H9 (cell line): ENCODE results near the gene USP26. TPM values are rescaled to one million over a fixed set of nuclear protein-coding genes. Genes with fewer than 3 reads are reported as not detected.

Source experiments
- DNase-seq: peaks from one replicate; pipeline ENCODE4 v3.0.0-alpha.2; 2017
- H2AFZ ChIP-seq: one replicate; pipeline ENCODE4 v1.6.1; 2013; ENCODE audit warnings: mild to moderate bottlenecking, low read length, control low read depth, moderate library complexity
- H2AK5ac ChIP-seq: 2 replicates; pipeline ENCODE4 v1.6.1; 2013; ENCODE audit warnings: low read length, control low read depth, mixed read lengths; ENCODE audit not compliant: insufficient read length
- H2BK120ac ChIP-seq: one replicate; pipeline ENCODE4 v1.6.1; 2013; ENCODE audit warnings: low read depth, mild to moderate bottlenecking, low read length, control low read depth, inconsistent platforms; ENCODE audit not compliant: poor library complexity, severe bottlenecking
- H2BK12ac ChIP-seq: 2 replicates; pipeline ENCODE4 v1.6.1; 2013; ENCODE audit warnings: low read length, control low read depth, mixed read lengths, low read depth; ENCODE audit not compliant: insufficient read length
- H2BK15ac ChIP-seq: 2 replicates; pipeline ENCODE4 v1.6.1; 2013; ENCODE audit warnings: low read depth, low read length, control low read depth
- H2BK20ac ChIP-seq: one replicate; pipeline ENCODE4 v1.6.1; 2013; ENCODE audit warnings: low read depth, mild to moderate bottlenecking, low read length, control low read depth, inconsistent platforms; ENCODE audit not compliant: poor library complexity, severe bottlenecking
- H2BK5ac ChIP-seq: 2 replicates; pipeline ENCODE4 v1.6.1; 2013; ENCODE audit warnings: low read length, control low read depth, mixed read lengths; ENCODE audit not compliant: insufficient read length
- H3K14ac ChIP-seq: 2 replicates; pipeline ENCODE4 v1.6.1; 2013; ENCODE audit warnings: low read length, control low read depth; ENCODE audit not compliant: insufficient read depth
- H3K18ac ChIP-seq: 2 replicates; pipeline ENCODE4 v1.6.1; 2013; ENCODE audit warnings: low read depth, mild to moderate bottlenecking, mixed read lengths, low read length, control low read depth; ENCODE audit not compliant: insufficient read length
- H3K23ac ChIP-seq: 2 replicates; pipeline ENCODE4 v1.6.1; 2013; ENCODE audit warnings: low read length, control low read depth, mixed read lengths, low read depth; ENCODE audit not compliant: insufficient read length
- H3K23me2 ChIP-seq: 2 replicates; pipeline ENCODE4 v1.6.1; 2013; ENCODE audit warnings: low read depth, mild to moderate bottlenecking, mixed read lengths, low read length, control low read depth; ENCODE audit not compliant: insufficient read length, poor library complexity, severe bottlenecking
- H3K27ac ChIP-seq: 2 replicates; pipeline ENCODE4 v1.5.1; 2013; ENCODE audit warnings: low read length, control low read depth, mixed read lengths, low read depth; ENCODE audit not compliant: insufficient read length
- H3K27me3 ChIP-seq: 2 replicates; pipeline ENCODE4 v1.6.1; 2013; ENCODE audit warnings: low read length, control low read depth, inconsistent platforms; ENCODE audit not compliant: insufficient read depth
- H3K4ac ChIP-seq: 2 replicates; pipeline ENCODE4 v1.6.1; 2013; ENCODE audit warnings: low read depth, mild to moderate bottlenecking, control low read depth, inconsistent platforms, low read length, moderate library complexity
- H3K4me1 ChIP-seq: 2 replicates; pipeline ENCODE4 v1.6.1; 2013; ENCODE audit warnings: low read length, control low read depth, inconsistent platforms; ENCODE audit not compliant: insufficient read depth
- H3K4me2 ChIP-seq: 2 replicates; pipeline ENCODE4 v1.6.1; 2013; ENCODE audit warnings: low read length, control low read depth, mixed read lengths; ENCODE audit not compliant: insufficient read length, insufficient read depth
- H3K56ac ChIP-seq: 2 replicates; pipeline ENCODE4 v1.6.1; 2013; ENCODE audit warnings: low read depth, mild to moderate bottlenecking, mixed read lengths, low read length, control low read depth; ENCODE audit not compliant: insufficient read length
- H3K79me1 ChIP-seq: 2 replicates; pipeline ENCODE4 v1.6.1; 2013; ENCODE audit warnings: low read depth, mild to moderate bottlenecking, moderate library complexity, low read length, control low read depth, inconsistent platforms; ENCODE audit not compliant: insufficient read depth, poor library complexity, severe bottlenecking
- H3K79me2 ChIP-seq: 2 replicates; pipeline ENCODE4 v1.6.1; 2013; ENCODE audit warnings: low read length, control low read depth, inconsistent platforms; ENCODE audit not compliant: insufficient read depth
- H3K9ac ChIP-seq: 2 replicates; pipeline ENCODE4 v1.6.1; 2013; ENCODE audit warnings: low read length, control low read depth, mixed read lengths; ENCODE audit not compliant: insufficient read length; ENCODE audit errors: extremely low read depth
- H3K9me3 ChIP-seq: one replicate; pipeline ENCODE4 v1.6.1; 2013; ENCODE audit warnings: low read depth, low read length, inconsistent platforms; ENCODE audit not compliant: control insufficient read depth
- H3T11ph ChIP-seq: one replicate; pipeline ENCODE4 v1.6.1; 2013; ENCODE audit warnings: mild to moderate bottlenecking, low read length, control low read depth, inconsistent platforms
- H4K20me1 ChIP-seq: one replicate; pipeline ENCODE4 v1.6.1; 2013; ENCODE audit not compliant: control insufficient read depth, insufficient read length, insufficient read depth
- H4K5ac ChIP-seq: 2 replicates; pipeline ENCODE4 v1.6.1; 2013; ENCODE audit warnings: low read depth, mild to moderate bottlenecking, mixed read lengths, low read length, control low read depth; ENCODE audit not compliant: insufficient read length
- H4K8ac ChIP-seq: replicated peaks from 2 replicates; pipeline ENCODE4 v1.6.1; 2013; ENCODE audit warnings: low read length, control low read depth, mixed read lengths, low read depth; ENCODE audit not compliant: insufficient read length
- H4K91ac ChIP-seq: 2 replicates; pipeline ENCODE4 v1.6.1; 2013; ENCODE audit warnings: low read depth, mild to moderate bottlenecking, moderate library complexity, mixed read lengths, low read length, control low read depth; ENCODE audit not compliant: insufficient read length
- H3K27ac Mint-ChIP-seq, 3 experiments: 2 replicates in 2 of 3; 3 replicates in 1 of 3; pipeline ENCODE4 v1.8.0; 2020 to 2021; ENCODE audit warnings: mixed read lengths in 3 of 3, mild to moderate bottlenecking in 1 of 3, moderate library complexity in 1 of 3
- H3K27me3 Mint-ChIP-seq: 2 replicates; pipeline ENCODE4 v1.8.0; 2021; ENCODE audit warnings: low read depth, mild to moderate bottlenecking, moderate library complexity, mixed read lengths
- H3K36me3 Mint-ChIP-seq, 3 experiments: 2 replicates in 2 of 3; 3 replicates in 1 of 3; pipeline ENCODE4 v1.8.0; 2020 to 2021; ENCODE audit warnings: low read depth in 3 of 3, mixed read lengths in 3 of 3; ENCODE audit not compliant: insufficient read depth in 1 of 3
- H3K4me1 Mint-ChIP-seq, 2 experiments: 2 replicates each; pipeline ENCODE4 v1.8.0; 2020; ENCODE audit warnings: mixed read lengths in 2 of 2
- H3K4me3 Mint-ChIP-seq, 2 experiments: 2 replicates in 1 of 2; 3 replicates in 1 of 2; pipeline ENCODE4 v1.8.0; 2020 to 2021; ENCODE audit warnings: mild to moderate bottlenecking in 2 of 2, mixed read lengths in 2 of 2, moderate library complexity in 1 of 2
- H3K9me3 Mint-ChIP-seq, 2 experiments: 2 replicates in 1 of 2; 3 replicates in 1 of 2; pipeline ENCODE4 v1.8.0; 2020; ENCODE audit warnings: mild to moderate bottlenecking in 2 of 2, mixed read lengths in 2 of 2, moderate library complexity in 1 of 2
- WGBS: extraction: QIAGEN DNeasy Blood & Tissue Kit; methylation state at CpG from one replicate; pipeline ENCODE4 v1.1.7; 2013; ENCODE audit warnings: missing lambda C conversion rate, low lambda C conversion rate, mixed read lengths; ENCODE audit not compliant: insufficient read length; ENCODE audit errors: extremely low coverage; 5-methylcytosine and 5-hydroxymethylcytosine counted together
- total RNA-seq: library from RNA; stranded (reverse); gene quantifications from 2 replicates; pipeline ENCODE4 v1.2.1, GENCODE V29; 2021
- TF ChIP-seq, protein P1 (sequence below): fragments of 200-600 bp; sonication (generic); conservative IDR thresholded peaks from 3 replicates; pipeline ENCODE4 v1.8.0; 2021; ENCODE audit warnings: antibody characterized with exemption, mild to moderate bottlenecking

USP26 gene
- total RNA-seq, 1 experiment from 2014 or later = not detected

DNA sequence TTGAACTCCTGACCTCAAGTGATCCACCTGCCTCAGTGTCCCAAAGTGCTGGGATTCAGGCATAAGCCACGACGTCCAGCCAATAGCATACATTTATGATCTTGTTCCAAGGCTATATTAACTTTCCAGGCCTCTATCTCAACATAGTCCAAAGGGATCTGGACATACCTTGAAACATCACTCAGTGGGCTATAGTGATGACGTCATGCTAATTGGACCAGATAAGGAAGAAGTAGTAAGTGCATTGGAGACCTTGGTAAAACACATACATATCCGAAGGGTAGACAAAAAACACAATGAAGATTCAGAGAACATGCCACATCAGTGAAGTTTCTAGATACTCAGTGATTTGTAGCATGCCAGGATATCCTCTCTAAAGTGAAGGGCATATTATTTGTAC is 37.4 kb upstream of the USP26 start:
- Histone ChIP-seq H4K91ac (no peak overlapping the region), H3K23ac (no peak overlapping the region), H3K4ac (no peak overlapping the region), H3K18ac (no peak overlapping the region), H4K20me1 (no peaks in the 10 kb centered on the region), H3K4me2 (no peak overlapping the region), H2AFZ (no peak overlapping the region), H2BK20ac (no peak overlapping the region), H4K8ac (no peak overlapping the region), H3K9ac (no peak overlapping the region), H2BK12ac (no peak overlapping the region), H3K79me1 (no peaks in the 10 kb centered on the region), H2BK5ac (no peak overlapping the region), H3K4me1 (no peaks in the 10 kb centered on the region), H3K14ac (no peak overlapping the region), H3T11ph (no peak overlapping the region), H4K5ac (no peak overlapping the region), H2BK120ac (no peak overlapping the region), H3K56ac (no peak overlapping the region), H3K79me2 (no peaks in the 10 kb centered on the region), H2BK15ac (no peak overlapping the region), H3K9me3 (no peaks in the 10 kb centered on the region), H3K27me3 (no peaks in the 10 kb centered on the region), H3K23me2 (no peaks in the 10 kb centered on the region), H3K27ac (no peak overlapping the region), H2AK5ac (no peak overlapping the region)
- no peaks in the 10 kb centered on the region for H3K27me3 Mint-ChIP-seq
- TF ChIP-seq, protein P1, sequence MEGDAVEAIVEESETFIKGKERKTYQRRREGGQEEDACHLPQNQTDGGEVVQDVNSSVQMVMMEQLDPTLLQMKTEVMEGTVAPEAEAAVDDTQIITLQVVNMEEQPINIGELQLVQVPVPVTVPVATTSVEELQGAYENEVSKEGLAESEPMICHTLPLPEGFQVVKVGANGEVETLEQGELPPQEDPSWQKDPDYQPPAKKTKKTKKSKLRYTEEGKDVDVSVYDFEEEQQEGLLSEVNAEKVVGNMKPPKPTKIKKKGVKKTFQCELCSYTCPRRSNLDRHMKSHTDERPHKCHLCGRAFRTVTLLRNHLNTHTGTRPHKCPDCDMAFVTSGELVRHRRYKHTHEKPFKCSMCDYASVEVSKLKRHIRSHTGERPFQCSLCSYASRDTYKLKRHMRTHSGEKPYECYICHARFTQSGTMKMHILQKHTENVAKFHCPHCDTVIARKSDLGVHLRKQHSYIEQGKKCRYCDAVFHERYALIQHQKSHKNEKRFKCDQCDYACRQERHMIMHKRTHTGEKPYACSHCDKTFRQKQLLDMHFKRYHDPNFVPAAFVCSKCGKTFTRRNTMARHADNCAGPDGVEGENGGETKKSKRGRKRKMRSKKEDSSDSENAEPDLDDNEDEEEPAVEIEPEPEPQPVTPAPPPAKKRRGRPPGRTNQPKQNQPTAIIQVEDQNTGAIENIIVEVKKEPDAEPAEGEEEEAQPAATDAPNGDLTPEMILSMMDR = no peak
- H3K4me1 Mint-ChIP-seq = peaks cover 3 to 4% of the 10 kb centered on the region in 2 experiments; a peak in 2 of 4 replicates
- no peak overlapping the region for H3K27ac Mint-ChIP-seq
- no CpG with 5 or more reads among the region's 4 CpGs for WGBS
- no peaks in the 10 kb centered on the region; a peak in 1 of 7 replicates for H3K36me3 Mint-ChIP-seq
- H3K4me3 Mint-ChIP-seq = no peak overlapping the region
- DNase-seq = no peak
- H3K9me3 Mint-ChIP-seq = no peaks in the 10 kb centered on the region
